GM23338 (cell line): ENCODE measurements around the gene HLA-DQB1. TPM values are rescaled to one million over a fixed set of nuclear protein-coding genes. Genes with fewer than 3 reads are reported as not detected.

Source experiments
- ATAC-seq: fragments of 200-7000 bp; cut with Tn5 transposase; 3 replicates; pipeline ENCODE4 v1.9.1; 2020
- DNase-seq: peaks from one replicate; pipeline ENCODE4 v3.0.0-alpha.2; 2015; ENCODE audit warnings: low spot score
- H2AFZ ChIP-seq: fragments of 200-600 bp; sonication (generic); 2 replicates; pipeline ENCODE4 v1.8.0; 2016; ENCODE audit warnings: antibody characterized with exemption, mild to moderate bottlenecking, moderate library complexity
- H3F3A ChIP-seq: fragments of 200-600 bp; sonication (generic); replicated peaks from 2 replicates; pipeline ENCODE4 v1.8.0; 2017; ENCODE audit warnings: antibody characterized with exemption, mixed run types, low read depth
- H3K27ac ChIP-seq: fragments of 200-600 bp; sonication (generic); 2 replicates; pipeline ENCODE4 v1.6.1; 2016; ENCODE audit warnings: low read depth
- H3K27me3 ChIP-seq: fragments of 200-600 bp; sonication (generic); 2 replicates; pipeline ENCODE4 v1.8.0; 2016; ENCODE audit warnings: mild to moderate bottlenecking, mixed run types, moderate library complexity; ENCODE audit not compliant: insufficient read depth
- H3K36me3 ChIP-seq: fragments of 200-600 bp; sonication (generic); 2 replicates; pipeline ENCODE4 v1.8.0; 2016; ENCODE audit warnings: mild to moderate bottlenecking; ENCODE audit not compliant: insufficient read depth
- H3K4me1 ChIP-seq: fragments of 200-600 bp; sonication (generic); 2 replicates; pipeline ENCODE4 v1.8.0; 2016; ENCODE audit warnings: mild to moderate bottlenecking, moderate library complexity; ENCODE audit not compliant: insufficient read depth
- H3K4me2 ChIP-seq: fragments of 200-600 bp; sonication (generic); 2 replicates; pipeline ENCODE4 v1.7.1; 2017; ENCODE audit warnings: mixed run types
- H3K4me3 ChIP-seq: fragments of 200-600 bp; sonication (generic); 2 replicates; pipeline ENCODE4 v1.6.1; 2016; ENCODE audit warnings: mixed run types
- H3K79me2 ChIP-seq: fragments of 200-600 bp; sonication (generic); replicated peaks from 2 replicates; pipeline ENCODE4 v1.8.0; 2017; ENCODE audit warnings: mild to moderate bottlenecking; ENCODE audit not compliant: insufficient read depth
- H3K9me2 ChIP-seq: fragments of 200-600 bp; sonication (generic); 2 replicates; pipeline ENCODE4 v1.8.0; 2017; ENCODE audit not compliant: insufficient read depth
- H4K20me1 ChIP-seq: fragments of 200-600 bp; sonication (generic); replicated peaks from 2 replicates; pipeline ENCODE4 v1.8.0; 2017; ENCODE audit warnings: mild to moderate bottlenecking; ENCODE audit not compliant: insufficient read depth
- H3K27ac Mint-ChIP-seq: 2 replicates; pipeline ENCODE4 v1.8.0; 2020; ENCODE audit warnings: inconsistent platforms, mild to moderate bottlenecking, moderate library complexity, mixed read lengths
- H3K27me3 Mint-ChIP-seq: 3 replicates; pipeline ENCODE4 v1.8.0; 2022; ENCODE audit warnings: low read depth, mild to moderate bottlenecking, moderate library complexity, mixed read lengths, inconsistent platforms; ENCODE audit not compliant: insufficient read depth, poor library complexity
- H3K36me3 Mint-ChIP-seq: 3 replicates; pipeline ENCODE4 v1.8.0; 2021; ENCODE audit warnings: low read depth, mild to moderate bottlenecking, inconsistent platforms, moderate library complexity, mixed read lengths
- H3K4me1 Mint-ChIP-seq: 3 replicates; pipeline ENCODE4 v1.8.0; 2020; ENCODE audit warnings: mild to moderate bottlenecking, inconsistent platforms, mixed read lengths
- H3K4me3 Mint-ChIP-seq: 3 replicates; pipeline ENCODE4 v1.8.0; 2021; ENCODE audit warnings: moderate library complexity, mild to moderate bottlenecking, inconsistent platforms, mixed read lengths
- H3K9me3 Mint-ChIP-seq: 3 replicates; pipeline ENCODE4 v1.8.0; 2020; ENCODE audit warnings: moderate library complexity, mild to moderate bottlenecking, inconsistent platforms, mixed read lengths
- CREB1 ChIP-seq: fragments of 250-450 bp; sonication (Bioruptor Pico); IDR thresholded peaks from 2 replicates; pipeline ENCODE4 v1.5.0; 2020; ENCODE audit warnings: low read depth, mild to moderate bottlenecking, moderate library complexity
- REST ChIP-seq: IDR thresholded peaks from one replicate; pipeline ENCODE4 v1.6.1; 2018; ENCODE audit warnings: antibody characterized with exemption; ENCODE audit not compliant: unreplicated experiment
- polyA plus RNA-seq: library from polyadenylated mRNA; unstranded; fragments of >200 nt; fragmentation: Nextera tagmentation; extraction: Ambion mirVana; gene quantifications from 2 replicates; pipeline ENCODE4 v1.2.1, GENCODE V29; 2016
- total RNA-seq: library from RNA; depleted of rRNA; stranded (reverse); fragments of >200 nt; shearing (Covaris generic); gene quantifications from 2 replicates; pipeline ENCODE4 v1.2.3, GENCODE V29; 2014; rRNA removed

Gene HLA-DQB1
- total and polyA plus RNA-seq, 2 experiments from 2014 or later = 5.7 to 6.5 TPM

GRCh38 chr6:32609731-32610640, 56.5 kb downstream of the HLA-DQB1 start:
- no peak overlapping the region for H3K4me3 Mint-ChIP-seq
- peak overlapping the region; percentile 42 for H3K4me3 ChIP-seq
- peak overlapping the region; percentile 54 for H3K4me2 ChIP-seq
- no peaks in the 10 kb centered on the region for H3K9me2 ChIP-seq
- no peaks in the 10 kb centered on the region for H4K20me1 ChIP-seq
- H3K9me3 Mint-ChIP-seq = no peaks in the 10 kb centered on the region
- H3K4me1 Mint-ChIP-seq = peaks cover 4% of the 10 kb centered on the region
- H3F3A ChIP-seq = no peaks in the 10 kb centered on the region
- TF ChIP-seq CREB1 (CRISPR knock-in tag) (peak; percentile 56), REST (no peak)
- DNase-seq (peak; percentile 98), ATAC-seq (peak; percentile 98)
- H3K4me1 ChIP-seq = no peaks in the 10 kb centered on the region
- H3K27ac ChIP-seq = peak overlapping the region; percentile 92; the same call in 1 of the 2 replicates
- H3K27ac Mint-ChIP-seq = no peak overlapping the region
- no peaks in the 10 kb centered on the region for H3K36me3 Mint-ChIP-seq
- no peaks in the 10 kb centered on the region for H3K27me3 Mint-ChIP-seq
- H3K36me3 ChIP-seq = no peaks in the 10 kb centered on the region
- H3K27me3 ChIP-seq = no peaks in the 10 kb centered on the region
- H3K79me2 ChIP-seq = no peaks in the 10 kb centered on the region
- H2AFZ ChIP-seq = no peak overlapping the region

Other genes starting within 250 kb of the HLA-DQB1 start
- 4.4 and 6.9 TPM in 2 replicates for gene HLA-DRA, start 226.8 kb downstream of the HLA-DQB1 start, total RNA-seq
- 7.7 and 10.5 TPM in 2 replicates for gene HLA-DRA, start 226.8 kb downstream of the HLA-DQB1 start, polyA plus RNA-seq
- gene HLA-DRB5, start 136.4 kb downstream of the HLA-DQB1 start, total RNA-seq = not detected in 2 replicates
- not detected in 2 replicates for gene HLA-DRB5, start 136.4 kb downstream of the HLA-DQB1 start, polyA plus RNA-seq
- 0.38 and 0.74 TPM in 2 replicates for gene HLA-DRB1, start 76.8 kb downstream of the HLA-DQB1 start, total RNA-seq
- 1.5 and 2.7 TPM in 2 replicates for gene HLA-DRB1, start 76.8 kb downstream of the HLA-DQB1 start, polyA plus RNA-seq
- gene HLA-DQA1, start 29.3 kb downstream of the HLA-DQB1 start, total RNA-seq = not detected in 2 replicates
- 0.42 and 0.49 TPM in 2 replicates for gene HLA-DQA1, start 29.3 kb downstream of the HLA-DQB1 start, polyA plus RNA-seq
- gene HLA-DQA2, start 74.7 kb upstream of the HLA-DQB1 start, total RNA-seq = not detected in 2 replicates
- not detected in 2 replicates for gene HLA-DQA2, start 74.7 kb upstream of the HLA-DQB1 start, polyA plus RNA-seq
- not detected in 2 replicates for gene HLA-DQB2, start 96.9 kb upstream of the HLA-DQB1 start, total RNA-seq
- 0.37 TPM in 1 of 2 replicates, not detected in the other for gene HLA-DQB2, start 96.9 kb upstream of the HLA-DQB1 start, polyA plus RNA-seq
- 0.23 TPM in 1 of 2 replicates, not detected in the other for gene HLA-DOB, start 150.3 kb upstream of the HLA-DQB1 start, total RNA-seq
- not detected in 2 replicates for gene HLA-DOB, start 150.3 kb upstream of the HLA-DQB1 start, polyA plus RNA-seq
- gene TAP2, start 172.1 kb upstream of the HLA-DQB1 start, total RNA-seq = 9.5 and 102 TPM in 2 replicates
- gene TAP2, start 172.1 kb upstream of the HLA-DQB1 start, polyA plus RNA-seq = 3.4 and 4.9 TPM in 2 replicates
- gene PSMB8, start 177.4 kb upstream of the HLA-DQB1 start, total RNA-seq = 16.5 and 20.2 TPM in 2 replicates
- gene PSMB8, start 177.4 kb upstream of the HLA-DQB1 start, polyA plus RNA-seq = 27.1 and 27.6 TPM in 2 replicates
- gene TAP1, start 187.0 kb upstream of the HLA-DQB1 start, total RNA-seq = 16.5 and 22.0 TPM in 2 replicates
- 13.8 and 14.2 TPM in 2 replicates for gene TAP1, start 187.0 kb upstream of the HLA-DQB1 start, polyA plus RNA-seq
- 2.8 TPM in 1 of 2 replicates, not detected in the other for gene PSMB9, start 187.5 kb upstream of the HLA-DQB1 start, total RNA-seq
- 5.5 and 6.2 TPM in 2 replicates for gene PSMB9, start 187.5 kb upstream of the HLA-DQB1 start, polyA plus RNA-seq